ENCODE data around the gene ATF5.
"Not testable (repeated sequence)": the region's sequence is repeated elsewhere in the genome, so short reads cannot be mapped to it uniquely, and the experiment has no call there.

The ATF5 gene

GRCh38 chr19:49918089-49918488 is 10.9 kb upstream of the ATF5 start:
- TF ChIP-seq CTCF (IDR thresholded peaks at IDR 0.05) (no peak), ZFX (IDR thresholded peaks at IDR 0.05; ENCODE audit: borderline replicate concordance) (no peak)
- H3K27ac ChIP-seq, result no peak overlapping the region

GRCh38 chr19:49920624-49921363 is 8.2 kb upstream of the ATF5 start:
- no peak for TF ChIP-seq CTCF (IDR thresholded peaks at IDR 0.05)
- no peak for TF ChIP-seq ZFX (IDR thresholded peaks at IDR 0.05; ENCODE audit: borderline replicate concordance)
- no peak overlapping the region for H3K27ac ChIP-seq

- H3K27ac ChIP-seq, result no peak overlapping the region
- no peak for TF ChIP-seq ZFX (IDR thresholded peaks at IDR 0.05; ENCODE audit: borderline replicate concordance)
- no peak for TF ChIP-seq CTCF (IDR thresholded peaks at IDR 0.05)
Measured at GRCh38 chr19:49921871-49922795, 6.9 kb upstream of the ATF5 start.

GRCh38 chr19:49923055-49924003 is 5.7 kb upstream of the ATF5 start:
- no peak overlapping the region for H3K27ac ChIP-seq
- no peak for TF ChIP-seq CTCF (IDR thresholded peaks at IDR 0.05)
- no peak for TF ChIP-seq ZFX (IDR thresholded peaks at IDR 0.05; ENCODE audit: borderline replicate concordance)

GRCh38 chr19:49924004-49924880 is 4.8 kb upstream of the ATF5 start:
- H3K27ac ChIP-seq, result no peak overlapping the region
- no peak for TF ChIP-seq CTCF (IDR thresholded peaks at IDR 0.05)
- no peak for TF ChIP-seq ZFX (IDR thresholded peaks at IDR 0.05; ENCODE audit: borderline replicate concordance)

- H3K27ac ChIP-seq, result not testable (repeated sequence)
Measured at GRCh38 chr19:49924881-49925210, 4.2 kb upstream of the ATF5 start.
